ENCODE results near the gene TRIL. TPM values are rescaled to one million over a fixed set of nuclear protein-coding genes. Genes with fewer than 3 reads are reported as not detected.

Gene TRIL
- total and polyA plus RNA-seq, 9 of the 15 experiments (the other 6 are each of a cell fraction or from before 2014, with no cell fraction given): not detected

- Histone ChIP-seq H3K9me3 (replicated peaks; ENCODE audit: control insufficient read depth, insufficient read depth, low read depth, low read length) (no peaks in the 10 kb centered on the region), H3K27ac (ENCODE audit: extremely low read depth, low read depth, low read length) (no peak overlapping the region), H3K27me3 (ENCODE audit: control insufficient read depth in 2 of 2, insufficient read depth in 2 of 2, low read length in 2 of 2) (no peaks in the 10 kb centered on the region; a peak in 2 of 5 replicates), H3K36me3 (ENCODE audit: control insufficient read depth, insufficient read depth, low read length) (no peaks in the 10 kb centered on the region), H3K9me1 (ENCODE audit: control insufficient read depth, insufficient read depth, low read length) (no peaks in the 10 kb centered on the region), H3K4me1 (replicated peaks in 1 of 2; ENCODE audit: control insufficient read depth in 2 of 2, insufficient read depth in 2 of 2, low read length in 2 of 2) (no peaks in the 10 kb centered on the region), H2AFZ (ENCODE audit: low read depth, low read length) (no peak overlapping the region), H3K4me2 (ENCODE audit: insufficient read depth, low read length) (no peak overlapping the region), H3K79me2 (ENCODE audit: control insufficient read depth, insufficient read depth, low read length) (no peaks in the 10 kb centered on the region), H3K9ac (ENCODE audit: insufficient read depth in 1 of 2, low read depth in 2 of 2, low read length in 2 of 2) (no peak overlapping the region), H4K20me1 (replicated peaks; ENCODE audit: control insufficient read depth, insufficient read depth, low read length) (no peaks in the 10 kb centered on the region), H3K4me3 (no peak overlapping the region)
- no peak for ATAC-seq
- intact Hi-C loops (cut with micrococcal nuclease) (no loop called here), in situ Hi-C loops (cut with MboI) (no loop called here)
- no peak for FAIRE-seq
- WGBS (ENCODE audit: insufficient coverage, low coverage, missing lambda C conversion rate): 0% methylated on average over 3 of the region's 3 CpGs
- no peak for DNase-seq (ENCODE audit: extremely low read depth in 1 of 4, low spot score in 3 of 4)
- no TSS peak for BruUV-seq (replicated peaks)
- ChIA-PET CTCF (ENCODE audit: low intra/inter-chr PET ratio) (no interaction called here), POLR2A (no interaction called here)
- TF ChIP-seq ZNF586 (CRISPR knock-in tag; conservative IDR thresholded peaks at IDR 0.05) (no peak), RBM15 (IDR thresholded peaks at IDR 0.05; ENCODE audit: insufficient read depth, low read length) (no peak), SLC30A9 (CRISPR knock-in tag; IDR thresholded peaks at IDR 0.05) (no peak), ZNF707 (CRISPR knock-in tag; conservative IDR thresholded peaks at IDR 0.05) (no peak), RNF219 (CRISPR knock-in tag; IDR thresholded peaks at IDR 0.05) (no peak), BCL6 (CRISPR knock-in tag; IDR thresholded peaks at IDR 0.05) (no peak), ZSCAN29 (IDR thresholded peaks at IDR 0.05) (no peak), UBTF (IDR thresholded peaks at IDR 0.05; ENCODE audit: borderline replicate concordance in 1 of 2, low read depth in 2 of 2, low read length in 2 of 2) (no peak), ZNF311 (CRISPR knock-in tag; IDR thresholded peaks at IDR 0.05) (no peak)
- TF ChIP-seq, protein P1, sequence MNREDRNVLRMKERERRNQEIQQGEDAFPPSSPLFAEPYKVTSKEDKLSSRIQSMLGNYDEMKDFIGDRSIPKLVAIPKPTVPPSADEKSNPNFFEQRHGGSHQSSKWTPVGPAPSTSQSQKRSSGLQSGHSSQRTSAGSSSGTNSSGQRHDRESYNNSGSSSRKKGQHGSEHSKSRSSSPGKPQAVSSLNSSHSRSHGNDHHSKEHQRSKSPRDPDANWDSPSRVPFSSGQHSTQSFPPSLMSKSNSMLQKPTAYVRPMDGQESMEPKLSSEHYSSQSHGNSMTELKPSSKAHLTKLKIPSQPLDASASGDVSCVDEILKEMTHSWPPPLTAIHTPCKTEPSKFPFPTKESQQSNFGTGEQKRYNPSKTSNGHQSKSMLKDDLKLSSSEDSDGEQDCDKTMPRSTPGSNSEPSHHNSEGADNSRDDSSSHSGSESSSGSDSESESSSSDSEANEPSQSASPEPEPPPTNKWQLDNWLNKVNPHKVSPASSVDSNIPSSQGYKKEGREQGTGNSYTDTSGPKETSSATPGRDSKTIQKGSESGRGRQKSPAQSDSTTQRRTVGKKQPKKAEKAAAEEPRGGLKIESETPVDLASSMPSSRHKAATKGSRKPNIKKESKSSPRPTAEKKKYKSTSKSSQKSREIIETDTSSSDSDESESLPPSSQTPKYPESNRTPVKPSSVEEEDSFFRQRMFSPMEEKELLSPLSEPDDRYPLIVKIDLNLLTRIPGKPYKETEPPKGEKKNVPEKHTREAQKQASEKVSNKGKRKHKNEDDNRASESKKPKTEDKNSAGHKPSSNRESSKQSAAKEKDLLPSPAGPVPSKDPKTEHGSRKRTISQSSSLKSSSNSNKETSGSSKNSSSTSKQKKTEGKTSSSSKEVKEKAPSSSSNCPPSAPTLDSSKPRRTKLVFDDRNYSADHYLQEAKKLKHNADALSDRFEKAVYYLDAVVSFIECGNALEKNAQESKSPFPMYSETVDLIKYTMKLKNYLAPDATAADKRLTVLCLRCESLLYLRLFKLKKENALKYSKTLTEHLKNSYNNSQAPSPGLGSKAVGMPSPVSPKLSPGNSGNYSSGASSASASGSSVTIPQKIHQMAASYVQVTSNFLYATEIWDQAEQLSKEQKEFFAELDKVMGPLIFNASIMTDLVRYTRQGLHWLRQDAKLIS (CRISPR knock-in tag; IDR thresholded peaks at IDR 0.05): no peak
Observed at GRCh38 chr7:28931565-28931964, 26.6 kb downstream of the TRIL start.

Measured in K562 (cell line).